Neural cell (in vitro differentiated cells): ENCODE data around the gene SLC9A2. TPM values are rescaled to one million over a fixed set of nuclear protein-coding genes. Genes with fewer than 3 reads are reported as not detected.

ENCODE experiments used
- H2AFZ ChIP-seq: fragments of 200-600, 300-800 bp; sonication (generic), shearing (Covaris generic); 2 replicates; pipeline ENCODE4 v1.6.0; 2014; ENCODE audit warnings: low read depth, mild to moderate bottlenecking, antibody characterized with exemption, low read length, moderate library complexity
- H3F3A ChIP-seq: fragments of 200-600 bp; shearing (Covaris generic); 2 replicates; pipeline ENCODE4 v1.6.1; 2016; ENCODE audit warnings: mild to moderate bottlenecking, moderate library complexity, mixed read lengths, antibody characterized with exemption, low read length; ENCODE audit not compliant: insufficient read depth, poor library complexity, severe bottlenecking
- H3K27ac ChIP-seq: fragments of 200-600, 300-800 bp; sonication (generic), shearing (Covaris generic); 2 replicates; pipeline ENCODE4 v1.5.1; 2014; ENCODE audit warnings: mild to moderate bottlenecking, low read length, moderate library complexity
- H3K27me3 ChIP-seq: fragments of 300-800, 200-600 bp; sonication (generic), shearing (Covaris generic); 2 replicates; pipeline ENCODE4 v1.6.0; 2014; ENCODE audit warnings: mild to moderate bottlenecking, low read depth, low read length, moderate library complexity; ENCODE audit not compliant: insufficient read depth
- H3K36me3 ChIP-seq: fragments of 300-800, 200-600 bp; sonication (generic), shearing (Covaris generic); 2 replicates; pipeline ENCODE4 v1.5.1; 2014; ENCODE audit warnings: mild to moderate bottlenecking, antibody characterized with exemption, low read length, moderate library complexity; ENCODE audit not compliant: insufficient read depth
- H3K4me2 ChIP-seq: fragments of 300-800, 200-600 bp; sonication (generic), shearing (Covaris generic); 2 replicates; pipeline ENCODE4 v1.6.0; 2014; ENCODE audit warnings: mild to moderate bottlenecking, low read length
- H3K4me3 ChIP-seq: fragments of 300-800, 200-600 bp; sonication (generic), shearing (Covaris generic); 2 replicates; pipeline ENCODE4 v1.5.1; 2014; ENCODE audit warnings: mild to moderate bottlenecking, low read length, moderate library complexity
- H3K79me2 ChIP-seq: fragments of 200-600 bp; shearing (Covaris generic); replicated peaks from 2 replicates; pipeline ENCODE4 v1.6.0; 2014; ENCODE audit warnings: mild to moderate bottlenecking, low read length, moderate library complexity; ENCODE audit not compliant: insufficient read depth
- H3K9ac ChIP-seq: fragments of 300-800, 200-600 bp; sonication (generic), shearing (Covaris generic); 2 replicates; pipeline ENCODE4 v1.6.1; 2016; ENCODE audit warnings: mild to moderate bottlenecking, low read length, mixed read lengths
- H3K9me2 ChIP-seq: fragments of 200-600 bp; shearing (Covaris generic); 2 replicates; pipeline ENCODE4 v1.6.1; 2016; ENCODE audit warnings: mild to moderate bottlenecking, low read length, mixed read lengths; ENCODE audit not compliant: insufficient read depth
- H3K9me3 ChIP-seq: fragments of 200-600, 300-800 bp; sonication (generic), shearing (Covaris generic); 2 replicates; pipeline ENCODE4 v1.6.1; 2016; ENCODE audit warnings: mild to moderate bottlenecking, mixed run types, low read length, moderate library complexity, mixed read lengths
- H4K20me1 ChIP-seq: fragments of 200-600 bp; shearing (Covaris generic); 2 replicates; pipeline ENCODE4 v1.6.1; 2016; ENCODE audit warnings: mild to moderate bottlenecking, mixed run types; ENCODE audit not compliant: insufficient read depth
- EP300 ChIP-seq: fragments of 450-650 bp; conservative IDR thresholded peaks from 2 replicates; pipeline ENCODE4 v1.6.1; 2014; ENCODE audit warnings: antibody characterized with exemption, mild to moderate bottlenecking, moderate library complexity; ENCODE audit not compliant: poor library complexity, severe bottlenecking
- EZH2 ChIP-seq: fragments of 200-600, 300-800 bp; shearing (Covaris generic), sonication (generic); IDR thresholded peaks from 2 replicates; pipeline ENCODE4 v1.6.1; 2014; ENCODE audit warnings: antibody characterized with exemption, low read length, borderline replicate concordance, mild to moderate bottlenecking; ENCODE audit not compliant: insufficient read depth, poor library complexity, severe bottlenecking
- MXI1 ChIP-seq: fragments of 450-650 bp; conservative IDR thresholded peaks from 2 replicates; pipeline ENCODE4 v1.6.1; 2014; ENCODE audit warnings: antibody characterized with exemption, mild to moderate bottlenecking; ENCODE audit not compliant: poor library complexity, severe bottlenecking
- POLR2AphosphoS5 ChIP-seq: IDR thresholded peaks from 2 replicates; pipeline ENCODE4 v1.6.1; 2012
- RAD21 ChIP-seq: fragments of 450-650 bp; conservative IDR thresholded peaks from 2 replicates; pipeline ENCODE4 v1.6.1; 2014; ENCODE audit warnings: antibody characterized with exemption, mild to moderate bottlenecking, moderate library complexity
- REST ChIP-seq: IDR thresholded peaks from 2 replicates; pipeline ENCODE4 v1.6.1; 2012; ENCODE audit warnings: borderline replicate concordance
- SMC3 ChIP-seq: fragments of 450-650 bp; conservative IDR thresholded peaks from 2 replicates; pipeline ENCODE4 v1.6.1; 2014; ENCODE audit warnings: antibody characterized with exemption, mild to moderate bottlenecking, moderate library complexity; ENCODE audit not compliant: poor library complexity
- TAF1 ChIP-seq: IDR thresholded peaks from 2 replicates; pipeline ENCODE4 v1.6.1; 2012; ENCODE audit warnings: low read depth
- polyA plus RNA-seq: library from polyadenylated mRNA; depleted of rRNA; stranded (reverse); fragments of >200 nt; gene quantifications from 2 replicates; pipeline ENCODE4 v1.2.3, GENCODE V29; 2014
- TF ChIP-seq, protein P1 (sequence below): fragments of 450-650 bp; IDR thresholded peaks from 2 replicates; pipeline ENCODE4 v1.5.1; 2014; ENCODE audit warnings: antibody characterized with exemption, mild to moderate bottlenecking, moderate library complexity; ENCODE audit not compliant: poor library complexity, severe bottlenecking

Gene SLC9A2
- polyA plus RNA-seq, 1 donor from 2014 or later, result 0.09 TPM

GRCh38 chr2:102601730-102602129 lies 17.6 kb upstream of the SLC9A2 start:
- Histone ChIP-seq H3K4me3 (no peak overlapping the region), H3K4me2 (no peak overlapping the region), H3K79me2 (no peaks in the 10 kb centered on the region), H3K27ac (no peak overlapping the region), H2AFZ (no peak overlapping the region), H4K20me1 (no peaks in the 10 kb centered on the region), H3K9ac (no peak overlapping the region), H3K9me3 (no peaks in the 10 kb centered on the region), H3K9me2 (no peaks in the 10 kb centered on the region), H3F3A (no peaks in the 10 kb centered on the region), H3K36me3 (no peaks in the 10 kb centered on the region), H3K27me3 (no peaks in the 10 kb centered on the region)
- TF ChIP-seq EP300 (no peak), REST (no peak), EZH2 (no peak), POLR2AphosphoS5 (no peak), MXI1 (no peak), SMC3 (no peak), TAF1 (no peak), RAD21 (no peak)
- TF ChIP-seq, protein P1, sequence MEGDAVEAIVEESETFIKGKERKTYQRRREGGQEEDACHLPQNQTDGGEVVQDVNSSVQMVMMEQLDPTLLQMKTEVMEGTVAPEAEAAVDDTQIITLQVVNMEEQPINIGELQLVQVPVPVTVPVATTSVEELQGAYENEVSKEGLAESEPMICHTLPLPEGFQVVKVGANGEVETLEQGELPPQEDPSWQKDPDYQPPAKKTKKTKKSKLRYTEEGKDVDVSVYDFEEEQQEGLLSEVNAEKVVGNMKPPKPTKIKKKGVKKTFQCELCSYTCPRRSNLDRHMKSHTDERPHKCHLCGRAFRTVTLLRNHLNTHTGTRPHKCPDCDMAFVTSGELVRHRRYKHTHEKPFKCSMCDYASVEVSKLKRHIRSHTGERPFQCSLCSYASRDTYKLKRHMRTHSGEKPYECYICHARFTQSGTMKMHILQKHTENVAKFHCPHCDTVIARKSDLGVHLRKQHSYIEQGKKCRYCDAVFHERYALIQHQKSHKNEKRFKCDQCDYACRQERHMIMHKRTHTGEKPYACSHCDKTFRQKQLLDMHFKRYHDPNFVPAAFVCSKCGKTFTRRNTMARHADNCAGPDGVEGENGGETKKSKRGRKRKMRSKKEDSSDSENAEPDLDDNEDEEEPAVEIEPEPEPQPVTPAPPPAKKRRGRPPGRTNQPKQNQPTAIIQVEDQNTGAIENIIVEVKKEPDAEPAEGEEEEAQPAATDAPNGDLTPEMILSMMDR, result no peak

DNA sequence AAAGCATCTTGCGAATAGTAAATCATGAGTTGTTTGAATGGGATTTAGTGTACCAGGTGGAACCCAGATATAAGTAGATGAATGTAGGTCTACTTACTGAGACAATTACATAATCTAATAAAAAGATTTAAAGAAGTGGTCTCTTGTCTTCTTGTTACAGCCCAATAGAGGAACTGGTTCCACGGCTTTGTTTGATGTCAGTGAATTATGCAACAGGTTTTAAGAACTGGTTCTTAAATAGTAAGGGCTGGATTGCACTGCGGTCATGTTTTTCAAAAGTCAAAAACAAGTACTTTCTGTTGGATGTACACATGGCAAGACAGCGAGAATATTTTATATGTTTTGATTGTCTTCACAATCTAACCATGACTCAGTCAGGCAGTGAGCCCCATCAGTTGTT lies 15.4 kb upstream of the SLC9A2 start:
- H2AFZ ChIP-seq, result no peak overlapping the region
- no peak overlapping the region for H3K4me3 ChIP-seq
- H3K9ac ChIP-seq, result no peak overlapping the region
- H4K20me1 ChIP-seq, result no peaks in the 10 kb centered on the region
- H3K9me3 ChIP-seq, result no peaks in the 10 kb centered on the region
- H3F3A ChIP-seq, result no peaks in the 10 kb centered on the region
- no peaks in the 10 kb centered on the region for H3K79me2 ChIP-seq
- no peak overlapping the region for H3K27ac ChIP-seq
- no peaks in the 10 kb centered on the region for H3K27me3 ChIP-seq
- no peak overlapping the region for H3K4me2 ChIP-seq
- no peaks in the 10 kb centered on the region for H3K9me2 ChIP-seq
- TF ChIP-seq TAF1 (no peak), SMC3 (no peak), EP300 (no peak), REST (no peak), RAD21 (no peak), POLR2AphosphoS5 (no peak), EZH2 (no peak)
- H3K36me3 ChIP-seq, result no peaks in the 10 kb centered on the region
